Transverse colon (tissue), 4 donors: ENCODE measurements around the gene GALNT17.

Source experiments
- EP300 ChIP-seq: sonication (generic); formaldehyde crosslinking; IDR thresholded peaks from one replicate; pipeline ENCODE4 v1.6.1; 2017; ENCODE audit warnings: antibody characterized with exemption, low read depth
- POLR2A ChIP-seq: fragments of 450-650 bp; IDR thresholded peaks from one replicate; pipeline ENCODE4 v1.6.1; 2016; ENCODE audit warnings: antibody characterized with exemption, mild to moderate bottlenecking, moderate library complexity
- POLR2AphosphoS5 ChIP-seq, 3 donors: sonication (generic); formaldehyde crosslinking; IDR thresholded peaks; one replicate each; pipeline ENCODE4 v1.6.1; 2016; ENCODE audit warnings: antibody characterized with exemption in 3 of 3
- TF ChIP-seq, protein P1 (sequence below), 5 experiments: fragments of 200-600 bp in 3 of 5; fragments of 450-650 bp in 2 of 5; sonication (generic) in 3 of 5; IDR thresholded peaks; 1 replicate in 2 of 5; 2 replicates in 3 of 5; pipeline ENCODE4 v1.5.1; 2016 to 2017; ENCODE audit warnings: antibody characterized with exemption in 5 of 5, inconsistent platforms in 3 of 5, mild to moderate bottlenecking in 2 of 5, moderate library complexity in 1 of 5

DNA sequence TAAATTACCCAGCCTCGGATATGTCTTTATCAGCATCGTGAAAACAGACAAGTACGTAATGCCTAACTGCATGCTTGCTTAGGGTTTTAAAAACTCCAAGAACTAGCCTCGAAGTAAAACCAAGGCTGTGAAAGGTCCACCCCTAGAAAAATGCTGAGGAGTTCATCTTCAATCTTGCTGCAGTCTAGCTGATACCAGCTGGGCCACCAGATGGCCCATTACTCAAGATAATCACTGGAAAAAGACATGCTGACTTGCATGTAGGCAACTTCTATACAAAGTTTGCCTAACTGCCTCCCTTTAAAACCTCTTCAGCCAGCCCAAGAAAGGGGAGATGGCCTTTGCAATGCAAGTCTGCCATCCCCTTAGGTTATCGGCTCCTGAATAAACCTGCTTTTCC, 614.1 kb downstream of the GALNT17 start:
- TF ChIP-seq, protein P1, sequence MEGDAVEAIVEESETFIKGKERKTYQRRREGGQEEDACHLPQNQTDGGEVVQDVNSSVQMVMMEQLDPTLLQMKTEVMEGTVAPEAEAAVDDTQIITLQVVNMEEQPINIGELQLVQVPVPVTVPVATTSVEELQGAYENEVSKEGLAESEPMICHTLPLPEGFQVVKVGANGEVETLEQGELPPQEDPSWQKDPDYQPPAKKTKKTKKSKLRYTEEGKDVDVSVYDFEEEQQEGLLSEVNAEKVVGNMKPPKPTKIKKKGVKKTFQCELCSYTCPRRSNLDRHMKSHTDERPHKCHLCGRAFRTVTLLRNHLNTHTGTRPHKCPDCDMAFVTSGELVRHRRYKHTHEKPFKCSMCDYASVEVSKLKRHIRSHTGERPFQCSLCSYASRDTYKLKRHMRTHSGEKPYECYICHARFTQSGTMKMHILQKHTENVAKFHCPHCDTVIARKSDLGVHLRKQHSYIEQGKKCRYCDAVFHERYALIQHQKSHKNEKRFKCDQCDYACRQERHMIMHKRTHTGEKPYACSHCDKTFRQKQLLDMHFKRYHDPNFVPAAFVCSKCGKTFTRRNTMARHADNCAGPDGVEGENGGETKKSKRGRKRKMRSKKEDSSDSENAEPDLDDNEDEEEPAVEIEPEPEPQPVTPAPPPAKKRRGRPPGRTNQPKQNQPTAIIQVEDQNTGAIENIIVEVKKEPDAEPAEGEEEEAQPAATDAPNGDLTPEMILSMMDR (IDR thresholded peaks at IDR 0.05): no peak
- TF ChIP-seq POLR2A (no peak), EP300 (no peak), POLR2AphosphoS5 (IDR thresholded peaks at IDR 0.05) (no peak)
